ENCODE data around the gene KLHL29.

Gene KLHL29

DNA sequence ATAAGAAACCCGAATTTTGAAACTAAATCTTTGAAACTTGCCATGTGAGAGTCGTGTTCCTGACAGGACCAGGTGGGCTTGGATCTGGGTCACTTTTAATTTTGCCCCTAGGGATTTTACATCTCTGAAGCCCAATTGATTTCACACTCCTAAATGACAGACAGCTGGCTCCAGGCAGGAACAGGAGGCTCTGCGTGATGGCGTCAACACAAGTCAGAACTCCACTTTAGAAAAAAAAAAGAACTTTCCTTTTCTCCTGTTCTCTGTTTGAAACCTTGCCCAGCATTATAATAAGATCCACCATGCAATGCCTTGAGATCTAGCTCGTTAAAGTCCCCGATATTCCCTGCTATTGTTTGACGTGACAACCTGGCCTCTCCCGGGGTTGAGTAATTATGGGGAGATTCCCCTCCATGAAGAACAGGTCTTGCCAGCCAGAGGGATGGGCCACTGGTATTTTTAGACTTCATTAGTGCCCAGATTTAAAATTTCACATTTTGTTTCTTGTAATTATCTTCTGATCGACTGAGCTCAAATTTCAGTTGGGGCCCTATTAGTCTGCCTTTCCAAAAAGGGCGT is 260.3 kb downstream of the KLHL29 start:
- DNase-seq: no peak

- DNase-seq: no peak
Observed at GRCh38 chr2:23647563-23647962, 262.6 kb downstream of the KLHL29 start.

DNA sequence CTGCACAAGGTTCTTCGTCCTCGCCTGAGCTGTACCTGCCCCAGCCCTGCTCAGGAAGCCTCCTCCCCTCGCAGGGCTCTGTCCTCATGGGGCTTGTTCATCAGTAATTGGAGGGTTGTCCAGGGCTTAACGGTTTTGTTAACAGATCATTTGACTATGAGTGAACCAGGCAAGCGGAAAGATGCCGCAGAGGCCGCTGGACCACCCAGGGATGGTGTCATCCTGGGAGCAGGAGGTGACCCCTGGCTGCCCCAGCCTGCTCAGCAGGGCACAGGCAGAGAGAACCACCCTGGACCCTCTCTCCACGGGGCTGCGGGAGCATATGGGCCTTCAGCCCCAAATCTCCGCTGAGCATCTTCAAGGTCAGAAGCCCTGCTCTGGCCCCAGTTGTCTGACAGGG is 264.3 kb downstream of the KLHL29 start:
- no peak for DNase-seq

DNA sequence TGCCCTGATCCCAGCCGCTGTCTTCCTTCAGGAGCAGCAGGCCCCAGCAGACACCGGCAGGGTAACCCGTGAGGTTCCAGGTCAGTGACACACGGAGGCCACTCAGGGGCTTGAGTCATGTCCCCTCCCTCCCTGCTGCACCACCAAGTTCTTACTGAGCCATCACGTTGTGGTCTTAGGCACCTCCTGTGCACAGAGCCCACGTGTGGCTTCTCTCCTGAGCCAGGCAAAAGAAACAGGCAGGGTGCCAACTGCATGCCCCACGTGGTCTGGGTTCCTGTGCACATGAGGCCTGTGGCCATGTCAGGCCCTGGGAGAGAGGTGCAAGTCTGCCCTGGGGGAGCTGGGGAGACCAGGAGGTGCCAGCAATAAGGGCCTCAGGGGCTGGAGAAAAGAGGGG is 264.8 kb downstream of the KLHL29 start:
- DNase-seq: no peak

DNA sequence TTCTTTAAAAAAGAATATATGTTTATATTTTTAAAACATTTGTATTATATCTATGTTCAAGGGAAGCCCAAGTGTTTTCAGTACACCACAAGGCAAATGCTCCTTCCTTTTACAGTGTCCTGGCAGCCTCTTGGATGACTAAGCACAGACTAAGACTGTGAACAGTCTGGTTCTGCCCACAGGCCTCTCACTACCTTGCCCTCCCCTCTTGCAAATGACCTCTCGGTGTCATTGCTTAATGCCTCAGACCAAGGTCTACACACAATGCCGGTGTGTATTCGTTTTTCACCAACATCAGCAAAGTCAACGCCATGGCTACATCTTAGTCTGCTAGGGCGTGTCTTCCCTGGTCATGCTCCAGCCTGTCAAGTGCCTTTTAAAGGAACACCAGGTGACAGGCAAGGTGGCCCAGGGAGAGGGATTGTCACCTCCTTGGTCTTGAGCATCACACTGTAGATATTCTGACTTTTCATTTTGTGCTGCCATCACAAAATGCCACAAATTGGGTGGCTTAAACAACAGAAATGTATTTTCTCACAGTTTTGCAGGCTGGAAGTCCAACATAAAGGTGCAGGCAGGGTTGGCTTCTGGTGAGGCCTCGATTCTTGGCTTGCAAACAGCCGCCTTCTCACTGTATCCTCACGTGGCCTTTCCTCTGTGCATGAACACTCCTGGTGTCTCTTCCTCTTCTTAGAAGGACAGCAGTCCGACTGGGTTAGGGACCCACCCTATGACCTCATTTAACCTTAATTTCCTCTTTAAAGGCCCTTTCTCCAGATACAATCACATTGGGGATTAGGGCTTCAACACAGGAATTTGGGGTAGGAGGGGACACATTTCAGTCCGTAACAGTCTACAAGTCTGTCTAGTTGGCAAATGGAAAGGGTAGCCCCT is 266.5 kb downstream of the KLHL29 start:
- DNase-seq: no peak

- no peak for DNase-seq
Observed at GRCh38 chr2:23653326-23653725, 268.3 kb downstream of the KLHL29 start.

DNA sequence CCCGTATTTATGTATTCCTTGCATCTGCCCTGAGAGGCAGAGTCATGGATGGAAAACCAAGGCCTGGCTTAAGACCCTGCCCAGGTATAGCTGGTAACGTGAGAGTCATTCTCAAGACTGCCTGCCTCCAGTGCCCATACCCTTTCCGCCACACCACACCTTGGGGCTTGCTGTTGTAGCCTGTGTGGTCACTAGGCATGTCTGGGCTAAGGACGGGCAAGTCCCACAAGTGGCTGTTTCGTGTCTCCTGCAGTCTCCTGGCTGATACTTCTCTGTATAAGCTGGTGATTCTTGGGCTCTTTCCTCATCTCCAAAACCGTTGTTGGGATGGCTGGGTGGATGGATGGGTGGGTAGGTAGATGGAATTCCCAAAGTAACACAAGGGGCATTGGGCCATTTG is 269.8 kb downstream of the KLHL29 start:
- DNase-seq: no peak

- DNase-seq: no peak
Observed at GRCh38 chr2:23655934-23656596, 271.1 kb downstream of the KLHL29 start.

DNA sequence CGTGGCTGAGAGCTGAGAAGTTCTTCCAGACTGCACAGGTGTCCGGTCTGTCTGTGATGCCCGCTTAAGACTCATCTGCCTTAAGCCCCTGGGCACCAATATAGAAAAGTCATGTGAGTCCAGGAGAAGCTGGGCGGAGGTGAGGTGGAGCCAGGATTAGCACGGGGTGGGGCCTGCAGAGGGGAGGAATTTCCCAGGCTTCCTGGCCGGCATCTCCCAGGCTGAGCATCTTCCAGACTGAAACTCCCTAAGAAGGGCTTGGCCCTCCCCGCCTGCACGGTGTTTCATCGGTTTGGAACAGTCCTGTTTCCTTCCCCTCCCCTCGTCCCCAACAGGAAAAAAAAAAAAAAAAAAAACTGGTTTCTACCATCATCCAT is 271.6 kb downstream of the KLHL29 start:
- DNase-seq: no peak

- DNase-seq: no peak
Observed at GRCh38 chr2:23657371-23657770, 272.4 kb downstream of the KLHL29 start.

DNA sequence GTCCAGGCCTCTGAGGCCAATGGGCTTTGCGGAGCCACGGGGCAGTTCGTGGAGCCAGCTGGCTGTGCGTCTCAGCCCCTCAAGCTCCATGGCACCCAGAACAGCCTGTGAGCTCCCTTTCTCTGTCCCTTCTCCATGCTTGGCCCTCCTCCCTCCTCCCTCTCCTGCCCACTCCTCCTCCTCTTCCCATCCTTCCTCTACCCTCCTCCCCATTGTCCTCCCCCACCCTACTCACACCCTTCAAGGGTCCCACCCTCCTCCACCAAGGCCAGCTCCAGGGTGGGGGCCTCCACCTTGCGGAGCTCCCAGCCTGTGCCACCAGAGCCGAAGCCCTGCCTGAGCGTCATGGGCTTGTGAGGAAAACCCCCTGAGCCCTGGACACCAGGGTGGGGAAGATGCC is 273.0 kb downstream of the KLHL29 start:
- no peak for DNase-seq

DNA sequence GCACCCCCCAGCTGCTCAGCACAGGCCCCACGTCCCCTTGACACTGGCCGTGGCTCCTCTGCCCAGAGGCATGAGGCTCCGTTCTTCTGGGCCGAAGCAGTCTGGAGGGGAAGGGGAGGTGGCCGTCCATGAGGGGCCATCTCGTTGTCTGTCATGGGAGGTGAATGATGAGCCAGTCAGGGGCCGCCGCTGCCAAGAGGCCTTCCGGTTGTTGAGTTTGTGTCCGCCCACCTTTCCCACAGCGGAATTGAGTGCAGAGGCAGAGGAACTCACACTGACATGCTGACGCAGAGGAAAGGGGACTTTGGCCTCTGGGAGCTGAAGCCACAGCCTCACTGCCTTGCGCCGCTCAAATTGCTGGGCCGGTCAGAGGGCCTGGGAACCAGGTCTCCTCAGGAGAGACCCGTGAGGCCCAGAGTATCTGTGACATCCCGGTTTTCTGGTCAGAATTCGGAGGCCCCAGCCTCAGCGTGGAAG is 273.5 kb downstream of the KLHL29 start:
- DNase-seq: peak; percentile 7

DNA sequence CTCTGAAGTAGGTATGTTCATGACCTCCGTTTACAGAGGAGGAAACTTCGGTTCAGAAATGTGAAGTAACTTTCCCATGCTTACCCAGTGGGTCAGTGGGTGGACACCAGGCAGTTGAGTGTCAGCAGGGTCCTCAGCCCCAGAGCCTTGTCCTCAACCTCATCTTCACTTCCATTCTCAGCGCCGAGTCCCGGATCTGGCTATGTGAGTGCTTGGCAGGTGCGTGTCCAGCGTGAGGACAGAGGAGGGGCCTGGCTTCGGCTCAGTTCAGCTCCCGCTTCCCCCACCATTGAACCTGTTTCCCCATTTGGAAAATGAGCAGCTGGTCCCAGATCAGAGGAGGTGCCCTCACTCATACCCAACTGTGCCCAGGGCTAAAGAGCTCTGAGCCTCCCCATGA is 274.3 kb downstream of the KLHL29 start:
- no peak for DNase-seq

- no peak for DNase-seq
Observed at GRCh38 chr2:23659773-23660172, 274.8 kb downstream of the KLHL29 start.

GRCh38 chr2:23660237-23660636 is 275.3 kb downstream of the KLHL29 start:
- no peak for DNase-seq

DNA sequence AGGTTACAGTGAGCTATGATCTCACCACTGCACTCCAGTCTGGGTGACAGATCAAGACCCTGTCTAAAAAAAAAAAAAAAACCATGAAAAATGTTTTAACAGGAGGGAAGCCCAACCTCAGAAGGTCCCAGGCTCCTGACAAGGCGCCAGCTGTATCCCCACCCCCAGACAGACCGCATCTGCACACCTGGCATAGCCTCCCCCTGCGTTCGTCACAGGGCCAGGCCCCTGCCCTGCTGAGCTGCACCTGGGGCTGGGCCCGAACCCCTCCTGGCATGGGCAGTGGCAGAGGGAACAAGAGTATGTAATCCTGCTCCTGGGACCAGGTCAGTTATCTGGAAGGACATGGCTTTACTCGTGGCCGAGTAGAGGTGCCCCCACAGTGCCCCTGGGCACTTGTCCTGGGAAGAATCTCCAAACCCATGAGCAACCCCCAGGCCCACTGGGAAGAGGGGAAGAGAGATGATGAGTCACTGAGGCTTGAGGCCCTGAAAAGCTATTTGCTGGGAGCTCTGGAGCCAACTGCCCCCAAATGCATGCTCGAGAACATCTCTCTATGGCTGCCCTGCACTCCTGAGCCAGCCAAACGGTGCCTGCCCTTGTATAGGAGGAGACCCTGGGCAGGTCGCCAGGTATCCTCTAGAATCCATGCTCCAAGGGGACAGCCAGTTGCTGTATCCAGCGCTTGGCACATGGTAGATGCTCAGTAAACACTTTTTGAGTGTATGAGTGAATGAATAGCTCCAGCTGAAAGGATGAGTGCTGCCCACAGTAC is 276.5 kb downstream of the KLHL29 start:
- no peak for DNase-seq

DNA sequence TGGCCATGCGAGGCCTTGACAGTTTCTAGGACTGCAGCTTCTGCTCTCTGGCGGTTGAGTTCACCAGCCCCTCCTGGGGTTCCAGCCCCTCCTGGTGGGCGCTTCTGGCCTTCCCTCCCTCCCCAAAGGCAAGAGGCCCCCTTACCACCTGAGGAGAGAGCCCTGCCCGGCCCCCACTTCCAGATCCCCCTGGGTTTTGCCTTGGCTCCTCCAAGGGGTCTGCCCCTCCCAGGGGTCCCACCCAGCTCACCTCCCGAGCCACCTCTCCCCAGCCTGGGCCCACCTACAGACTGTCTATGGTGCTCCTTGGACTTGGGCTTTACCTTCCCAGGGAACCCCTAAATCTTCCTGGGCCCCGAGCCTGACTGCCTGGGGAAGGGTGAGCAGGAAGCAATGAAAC is 277.5 kb downstream of the KLHL29 start:
- DNase-seq: no peak

- no peak for DNase-seq
Observed at GRCh38 chr2:23662941-23663920, 278.3 kb downstream of the KLHL29 start.

DNA sequence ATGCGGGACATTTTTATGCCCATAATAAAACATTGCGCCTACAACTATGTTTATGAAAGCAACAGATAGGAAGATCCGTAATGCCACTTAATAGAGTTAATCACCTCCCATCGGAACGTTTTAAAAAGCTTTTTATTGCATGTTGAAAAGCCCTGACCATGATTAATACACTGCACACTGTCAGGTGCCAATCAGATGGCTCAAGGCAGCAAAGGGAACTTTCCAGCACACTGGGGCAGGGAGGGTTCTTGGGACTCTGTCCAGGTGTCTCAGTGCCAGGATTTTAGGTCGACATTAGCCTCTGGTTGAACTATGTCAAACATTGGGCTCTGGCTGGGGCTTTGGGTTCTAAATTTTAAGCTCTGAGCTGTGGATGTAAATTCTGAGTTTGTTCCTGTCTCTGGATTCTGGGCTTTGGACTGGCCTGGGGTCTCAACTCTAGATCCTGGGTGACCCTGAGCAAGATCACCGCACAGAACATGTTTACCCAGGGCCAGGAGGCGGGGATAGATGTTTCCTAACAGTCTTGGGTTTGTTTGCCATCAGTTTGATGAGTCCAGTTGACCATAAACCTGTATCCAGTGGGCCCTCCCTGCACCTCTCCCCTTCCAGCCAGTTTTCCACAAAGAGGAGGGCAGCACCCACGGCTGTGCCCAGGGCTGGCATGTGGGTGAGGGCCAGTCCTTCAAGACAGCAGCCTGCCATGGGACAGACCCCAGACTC is 279.2 kb downstream of the KLHL29 start:
- DNase-seq: no peak

- DNase-seq: no peak
Observed at GRCh38 chr2:23666241-23666979, 281.4 kb downstream of the KLHL29 start.

- no peak for DNase-seq
Observed at GRCh38 chr2:23666980-23667357, 282.0 kb downstream of the KLHL29 start.

Data from stimulated activated CD4-positive, alpha-beta T cell treated with anti-CD3 and anti-CD28 coated beads, Interleukin-12 subunit alpha, Interleukin-12 subunit beta, amount 100 ng/mL, for 4 hours (primary cell).